Trophoblast cell (in vitro differentiated cells and primary cell): ENCODE data around the gene ISLR.

ENCODE experiments used
- DNase-seq, 2 donors: peaks; one replicate each; pipeline ENCODE4 v3.0.0-alpha.2; 2016
- H2AFZ ChIP-seq: 2 replicates; pipeline ENCODE4 v1.6.1; 2013; ENCODE audit warnings: low read length, moderate library complexity, mild to moderate bottlenecking; ENCODE audit not compliant: insufficient read depth, poor library complexity
- H2AK5ac ChIP-seq: 2 replicates; pipeline ENCODE4 v1.6.1; 2013; ENCODE audit warnings: mild to moderate bottlenecking, low read length
- H2BK120ac ChIP-seq: 2 replicates; pipeline ENCODE4 v1.6.1; 2013; ENCODE audit warnings: low read length, mild to moderate bottlenecking, moderate library complexity; ENCODE audit not compliant: insufficient read depth, poor library complexity
- H2BK12ac ChIP-seq: 2 replicates; pipeline ENCODE4 v1.6.1; 2013; ENCODE audit warnings: mild to moderate bottlenecking, low read length, moderate library complexity
- H2BK5ac ChIP-seq: 2 replicates; pipeline ENCODE4 v1.6.1; 2013; ENCODE audit warnings: low read length, low read depth, moderate library complexity, mild to moderate bottlenecking; ENCODE audit not compliant: poor library complexity
- H3K14ac ChIP-seq: 2 replicates; pipeline ENCODE4 v1.6.1; 2013; ENCODE audit warnings: mild to moderate bottlenecking, low read length
- H3K18ac ChIP-seq: 2 replicates; pipeline ENCODE4 v1.6.1; 2013; ENCODE audit warnings: mild to moderate bottlenecking, low read length
- H3K23ac ChIP-seq: 2 replicates; pipeline ENCODE4 v1.6.1; 2013; ENCODE audit warnings: low read length
- H3K27ac ChIP-seq: 2 replicates; pipeline ENCODE4 v1.5.1; 2013; ENCODE audit warnings: low read depth, mild to moderate bottlenecking, inconsistent platforms, low read length, moderate library complexity
- H3K27me3 ChIP-seq: 2 replicates; pipeline ENCODE4 v1.6.1; 2013; ENCODE audit warnings: inconsistent platforms, mild to moderate bottlenecking, low read length, moderate library complexity; ENCODE audit not compliant: insufficient read depth
- H3K36me3 ChIP-seq, 2 experiments: 1 replicate in 1 of 2; 2 replicates in 1 of 2; pipeline ENCODE4 v1.6.1; 2013; ENCODE audit warnings: low read length in 2 of 2, mild to moderate bottlenecking in 2 of 2, moderate library complexity in 1 of 2; ENCODE audit not compliant: insufficient read depth in 2 of 2, control insufficient read depth in 1 of 2
- H3K4ac ChIP-seq: 2 replicates; pipeline ENCODE4 v1.6.1; 2013; ENCODE audit warnings: low read depth, mild to moderate bottlenecking, low read length, moderate library complexity
- H3K4me1 ChIP-seq, 2 experiments: 1 replicate in 1 of 2; 2 replicates in 1 of 2; pipeline ENCODE4 v1.6.1; 2013; ENCODE audit warnings: low read length in 2 of 2, mild to moderate bottlenecking in 2 of 2, moderate library complexity in 1 of 2; ENCODE audit not compliant: insufficient read depth in 2 of 2, control insufficient read depth in 1 of 2
- H3K4me2 ChIP-seq: 2 replicates; pipeline ENCODE4 v1.6.1; 2013; ENCODE audit warnings: inconsistent platforms, mild to moderate bottlenecking, low read length, moderate library complexity
- H3K4me3 ChIP-seq: 2 replicates; pipeline ENCODE4 v1.5.1; 2013; ENCODE audit warnings: mild to moderate bottlenecking, low read depth, low read length, inconsistent platforms
- H3K79me1 ChIP-seq: one replicate; pipeline ENCODE4 v1.6.1; 2013; ENCODE audit warnings: low read length
- H3K79me2 ChIP-seq: 2 replicates; pipeline ENCODE4 v1.6.1; 2013; ENCODE audit warnings: low read length, mild to moderate bottlenecking; ENCODE audit not compliant: control insufficient read depth, insufficient read depth, poor library complexity
- H3K9ac ChIP-seq: 2 replicates; pipeline ENCODE4 v1.6.1; 2013; ENCODE audit warnings: mild to moderate bottlenecking, low read length
- H3K9me3 ChIP-seq: 2 replicates; pipeline ENCODE4 v1.6.1; 2013; ENCODE audit warnings: low read depth, mild to moderate bottlenecking, control low read depth, inconsistent platforms, low read length; ENCODE audit not compliant: insufficient read depth
- H4K12ac ChIP-seq: 2 replicates; pipeline ENCODE4 v1.6.1; 2013; ENCODE audit warnings: low read depth, mild to moderate bottlenecking, low read length, moderate library complexity
- H4K8ac ChIP-seq: 2 replicates; pipeline ENCODE4 v1.6.1; 2013; ENCODE audit warnings: low read depth, mild to moderate bottlenecking, low read length, moderate library complexity
- H4K91ac ChIP-seq: one replicate; pipeline ENCODE4 v1.6.1; 2013; ENCODE audit warnings: low read depth, mild to moderate bottlenecking, low read length, moderate library complexity
- WGBS: extraction: QIAGEN DNeasy Blood & Tissue Kit; methylation state at CpG from one replicate; pipeline ENCODE4 v1.1.7; 2013; ENCODE audit warnings: missing lambda C conversion rate; ENCODE audit not compliant: insufficient read length, insufficient coverage; ENCODE audit errors: extremely low coverage; 5-methylcytosine and 5-hydroxymethylcytosine counted together

ISLR gene

DNA sequence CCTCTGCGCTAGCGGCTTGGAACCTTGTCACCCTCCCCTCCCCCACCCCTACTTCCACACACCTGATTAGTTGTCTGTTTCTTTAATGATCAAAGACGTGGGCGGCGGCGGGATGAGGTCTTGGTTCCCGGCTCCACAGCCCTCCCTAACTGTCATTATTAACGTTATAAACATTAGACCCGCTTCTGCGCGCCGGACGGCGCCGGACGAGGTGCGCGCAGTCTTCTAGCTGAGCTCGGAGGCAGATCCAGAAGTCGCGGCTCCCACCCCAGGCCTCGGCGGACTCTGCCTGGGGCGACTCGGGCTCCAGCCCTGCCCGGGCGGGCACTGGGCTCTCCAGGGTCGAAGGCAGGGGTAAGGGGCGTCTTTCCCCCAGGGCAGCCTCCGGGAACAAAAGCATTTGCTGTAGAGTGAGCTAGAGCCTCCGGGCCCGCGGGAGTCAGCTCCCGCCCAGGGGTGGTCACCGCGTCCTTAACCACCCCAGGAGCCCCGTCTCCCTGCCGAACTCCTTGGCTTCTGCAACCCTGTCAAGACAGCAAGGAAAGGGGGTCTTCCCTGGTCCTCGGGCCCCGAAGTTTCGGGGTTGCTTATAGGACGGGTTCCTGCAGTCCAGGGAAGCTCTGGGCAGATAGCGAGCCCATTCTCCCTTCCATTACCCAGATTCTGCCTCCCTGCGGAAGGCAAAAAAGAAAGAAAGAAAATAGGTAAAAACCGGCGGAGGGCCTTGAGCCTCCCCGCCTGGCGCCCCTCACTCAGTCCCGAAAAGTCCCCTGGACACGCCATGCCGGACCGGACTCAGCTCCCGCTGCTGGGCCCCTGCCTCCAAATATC is 45.3 kb upstream of the ISLR start:
- no peak overlapping the region for H2AK5ac ChIP-seq
- no CpG with 5 or more reads among the region's 53 CpGs for WGBS

DNA sequence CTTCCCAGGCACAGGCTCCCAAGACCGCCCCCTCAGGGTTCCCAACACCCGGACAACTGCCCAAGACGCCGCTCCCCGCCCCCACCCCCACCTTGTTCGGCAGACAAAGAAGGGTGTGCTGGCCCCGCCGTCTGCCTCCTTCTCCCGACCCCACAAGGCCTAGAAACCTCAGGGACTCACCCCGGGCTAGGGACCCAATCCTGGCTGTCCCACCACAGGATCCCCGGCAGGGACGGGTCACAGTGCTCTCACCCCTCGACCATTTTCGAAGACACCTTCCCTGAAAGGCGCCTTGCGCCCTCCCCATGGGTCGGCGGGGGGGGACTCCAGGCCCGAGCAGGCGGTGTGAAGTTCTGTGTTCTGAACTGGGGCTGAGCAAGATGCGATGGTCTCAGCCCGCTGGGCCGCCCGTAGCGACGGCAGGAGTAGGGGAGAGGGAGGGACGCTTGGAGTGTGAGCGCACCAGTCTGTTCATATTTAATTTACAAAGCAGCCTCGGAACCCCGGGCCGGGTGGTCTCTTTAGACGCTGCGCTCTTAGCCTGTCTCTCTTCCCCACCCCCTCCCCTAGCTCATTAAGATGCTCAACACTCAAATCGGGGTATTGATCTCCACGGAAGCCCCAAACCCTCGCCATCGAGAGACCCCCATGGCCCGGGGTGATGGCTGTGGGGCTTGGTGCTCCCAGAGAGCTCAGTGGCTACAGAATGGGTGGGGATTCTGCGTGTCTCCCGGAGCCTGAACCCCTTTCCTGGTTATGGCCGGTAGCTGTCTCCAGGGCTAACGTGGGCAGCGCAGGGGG is 44.5 kb upstream of the ISLR start:
- Histone ChIP-seq H3K4me3 (no peak overlapping the region), H4K91ac (no peak overlapping the region), H3K79me2 (no peaks in the 10 kb centered on the region), H2AK5ac (no peak overlapping the region), H2BK5ac (no peak overlapping the region), H2BK12ac (no peak overlapping the region), H3K4ac (no peak overlapping the region), H3K23ac (no peak overlapping the region), H2AFZ (no peak overlapping the region), H3K36me3 (no peaks in the 10 kb centered on the region), H3K4me1 (peaks cover 0 to 6% of the 10 kb centered on the region in 2 experiments), H3K27ac (no peak overlapping the region), H4K8ac (no peak overlapping the region), H2BK120ac (no peak overlapping the region), H3K9me3 (peaks cover 26% of the 10 kb centered on the region), H3K4me2 (no peak overlapping the region), H3K27me3 (peaks cover 63% of the 10 kb centered on the region), H3K18ac (no peak overlapping the region), H3K9ac (no peak overlapping the region), H4K12ac (no peak overlapping the region), H3K79me1 (no peaks in the 10 kb centered on the region), H3K14ac (no peak overlapping the region)
- WGBS, result no CpG with 5 or more reads among the region's 43 CpGs
- DNase-seq, result no peak

More for the DNA sequence above, 45.3 kb upstream of the ISLR start:
- Histone ChIP-seq H2BK12ac (no peak overlapping the region), H3K79me2 (no peaks in the 10 kb centered on the region), H3K4me2 (peak overlapping the region; percentile 62), H4K12ac (no peak overlapping the region), H3K4me3 (no peak overlapping the region), H2BK120ac (no peak overlapping the region), H2BK5ac (no peak overlapping the region), H3K18ac (no peak overlapping the region), H3K4me1 (peaks cover 0 to 6% of the 10 kb centered on the region in 2 experiments), H3K9me3 (peaks cover 20% of the 10 kb centered on the region), H3K14ac (no peak overlapping the region), H3K27me3 (peaks cover 55% of the 10 kb centered on the region), H3K36me3 (no peaks in the 10 kb centered on the region), H3K23ac (no peak overlapping the region), H4K91ac (no peak overlapping the region), H2AFZ (no peak overlapping the region), H3K4ac (no peak overlapping the region), H3K27ac (no peak overlapping the region), H4K8ac (no peak overlapping the region), H3K9ac (no peak overlapping the region), H3K79me1 (no peaks in the 10 kb centered on the region)
- DNase-seq, result peak in 1 of 2 donors; percentile 36

DNA sequence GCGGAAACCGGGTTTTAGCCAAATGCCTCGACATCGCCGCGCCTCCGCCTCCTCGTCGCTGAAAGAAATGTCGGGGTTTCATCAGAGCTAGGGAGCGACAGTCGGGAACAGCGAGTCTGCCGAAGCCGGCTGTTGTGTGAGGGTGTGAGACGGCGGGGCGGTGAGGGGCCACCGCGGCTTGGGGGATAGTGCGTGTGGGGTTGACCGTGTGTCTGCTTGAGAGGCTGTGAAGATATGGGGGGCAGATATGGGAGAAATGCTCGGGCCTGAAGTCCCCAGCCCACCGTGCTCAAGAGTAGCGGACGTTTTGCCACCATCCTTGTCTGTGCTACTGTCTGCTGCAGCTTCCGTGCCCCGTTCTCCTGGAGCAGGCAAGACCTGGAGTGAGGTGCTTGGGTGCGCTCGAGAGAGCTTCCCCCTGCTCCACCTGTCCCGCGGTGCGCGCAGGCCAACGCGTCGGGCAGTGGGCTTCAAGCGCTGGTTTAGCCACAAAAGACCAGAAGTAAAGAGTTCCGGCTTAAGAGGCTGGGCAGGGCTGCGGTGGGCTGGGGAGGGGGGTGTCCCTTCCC is 43.8 kb upstream of the ISLR start:
- Histone ChIP-seq H3K18ac (no peak overlapping the region), H3K27me3 (peaks cover 70% of the 10 kb centered on the region), H3K4me1 (peaks cover 0 to 9% of the 10 kb centered on the region in 2 experiments), H3K9me3 (peaks cover 30% of the 10 kb centered on the region), H2BK12ac (no peak overlapping the region), H2AFZ (no peak overlapping the region), H3K4ac (no peak overlapping the region), H3K23ac (no peak overlapping the region), H4K8ac (no peak overlapping the region), H2BK120ac (no peak overlapping the region), H3K79me2 (no peaks in the 10 kb centered on the region), H2AK5ac (no peak overlapping the region), H3K36me3 (no peaks in the 10 kb centered on the region), H3K27ac (no peak overlapping the region), H3K14ac (no peak overlapping the region), H4K91ac (no peak overlapping the region), H2BK5ac (no peak overlapping the region), H3K4me2 (peak overlapping the region; percentile 1), H3K79me1 (no peaks in the 10 kb centered on the region), H3K9ac (no peak overlapping the region), H3K4me3 (no peak overlapping the region), H4K12ac (no peak overlapping the region)
- no peak for DNase-seq
- WGBS, result no CpG with 5 or more reads among the region's 40 CpGs

DNA sequence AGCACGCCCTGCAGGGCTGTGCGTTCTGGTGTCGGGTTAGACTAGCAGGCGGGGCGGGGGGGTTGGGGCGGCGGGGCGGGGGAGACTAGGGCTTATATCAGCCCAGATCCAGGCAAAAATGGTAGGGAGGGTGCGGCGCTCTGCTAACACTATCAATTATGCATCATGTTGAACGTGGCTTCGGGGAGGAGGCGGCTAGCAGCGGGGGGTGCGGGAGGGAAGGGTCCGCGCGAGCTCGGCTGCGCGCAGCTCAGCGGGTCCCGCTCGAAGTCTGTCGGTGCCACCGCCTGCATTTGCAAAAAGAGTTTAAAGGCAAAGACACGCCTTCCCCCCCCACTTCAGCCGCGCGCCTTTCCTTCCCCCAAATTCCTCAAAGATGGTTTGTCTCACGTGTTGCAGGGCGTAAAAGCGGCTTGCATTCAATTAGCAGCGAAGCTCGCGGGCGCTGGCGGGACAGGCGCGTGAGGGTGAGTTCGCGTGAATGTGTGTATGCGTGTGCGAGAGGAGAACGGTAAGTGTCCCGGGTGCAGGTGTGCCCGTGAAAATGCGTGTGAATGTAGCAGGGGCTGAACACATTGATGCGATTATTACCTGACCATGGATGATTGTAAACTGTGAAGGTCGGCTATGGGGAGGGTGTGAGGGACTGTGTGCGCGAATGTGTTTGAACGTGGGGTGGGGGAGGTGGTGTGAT is 43.2 kb upstream of the ISLR start, which contains the start of gene ISLR2:
TSS of gene ISLR2 (plus strand) at position 432 of the 694 bp plus-strand sequence. CDS start 2,169 bp downstream, outside the sequence.
- Histone ChIP-seq H3K14ac (no peak within 1 kb of the TSS), H3K27me3 (peaks cover 76% of the 10 kb centered on the region), H3K9me3 (peaks cover 35% of the 10 kb centered on the region), H3K79me2 (no peaks in the 10 kb centered on the region), H3K27ac (no peak within 1 kb of the TSS), H3K18ac (no peak within 1 kb of the TSS), H2BK12ac (no peak within 1 kb of the TSS), H3K4me2 (peak within 1 kb of the TSS; percentile 1), H4K91ac (no peak within 1 kb of the TSS), H2BK5ac (no peak within 1 kb of the TSS), H2BK120ac (no peak within 1 kb of the TSS), H3K4me3 (peak within 1 kb of the TSS; percentile 52), H3K4me1 (peaks cover 0 to 12% of the 10 kb centered on the region in 2 experiments), H3K4ac (no peak within 1 kb of the TSS), H3K9ac (no peak within 1 kb of the TSS), H3K23ac (no peak within 1 kb of the TSS), H2AK5ac (no peak within 1 kb of the TSS), H3K79me1 (no peaks in the 10 kb centered on the region), H4K12ac (no peak within 1 kb of the TSS), H2AFZ (no peak within 1 kb of the TSS), H4K8ac (no peak within 1 kb of the TSS), H3K36me3 (no peaks in the 10 kb centered on the region)
- WGBS, result no CpG with 5 or more reads among the region's 53 CpGs
- DNase-seq, result no peak
